Superior temporal gyrus (tissue), 1 donor: ENCODE results near the gene AMIGO3.
A peak's percentile ranks its signal among the peaks of the same experiment; 100 is the strongest.
"Not testable (repeated sequence)": the region's sequence is repeated elsewhere in the genome, so short reads cannot be mapped to it uniquely, and the experiment has no call there.

Experiments
- DNase-seq: peaks from one replicate; pipeline ENCODE4 v3.0.0-alpha.2; 2016; ENCODE audit errors: extremely low spot score

Gene AMIGO3

DNA sequence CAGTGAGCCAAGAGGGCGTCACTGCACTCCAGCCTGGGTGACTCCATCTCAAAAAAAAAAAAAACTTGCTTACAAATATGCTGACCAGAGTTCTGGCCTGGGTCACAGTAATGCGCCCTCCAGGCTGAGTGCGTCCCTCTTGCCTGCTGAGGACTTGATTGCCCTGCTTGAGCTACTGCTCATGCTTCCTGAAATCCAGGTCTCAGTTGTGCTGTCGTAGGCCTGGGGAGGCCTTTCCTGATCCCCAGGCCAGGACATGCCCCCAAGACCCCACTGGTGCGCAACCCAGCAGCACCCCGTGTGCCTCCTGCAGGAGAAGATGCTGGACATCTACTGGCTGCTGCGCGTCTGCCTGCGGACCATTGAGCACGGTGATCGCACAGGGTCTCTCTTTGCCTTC is 7.3 kb downstream of the AMIGO3 start:
- DNase-seq, result no peak

DNA sequence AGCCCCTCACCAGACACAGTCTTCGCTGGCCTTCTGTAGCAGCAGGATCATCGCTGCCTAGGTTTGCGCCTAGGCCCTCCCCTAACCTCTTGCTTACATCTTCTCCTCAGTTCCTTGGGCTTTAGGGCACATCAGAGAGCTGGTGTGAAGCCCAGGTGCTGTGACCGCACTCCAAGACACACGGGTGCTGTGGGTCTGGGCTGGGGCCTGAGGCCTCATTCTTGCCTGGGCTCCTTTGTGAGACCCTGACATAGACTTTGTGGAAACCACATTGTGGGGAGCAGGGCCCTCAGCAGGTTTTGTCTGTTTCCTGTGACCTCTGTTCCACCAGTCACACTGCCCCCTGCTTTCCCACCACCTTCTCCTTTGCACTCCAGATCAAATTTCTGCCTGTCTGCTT is 8.0 kb downstream of the AMIGO3 start:
- no peak for DNase-seq

DNA sequence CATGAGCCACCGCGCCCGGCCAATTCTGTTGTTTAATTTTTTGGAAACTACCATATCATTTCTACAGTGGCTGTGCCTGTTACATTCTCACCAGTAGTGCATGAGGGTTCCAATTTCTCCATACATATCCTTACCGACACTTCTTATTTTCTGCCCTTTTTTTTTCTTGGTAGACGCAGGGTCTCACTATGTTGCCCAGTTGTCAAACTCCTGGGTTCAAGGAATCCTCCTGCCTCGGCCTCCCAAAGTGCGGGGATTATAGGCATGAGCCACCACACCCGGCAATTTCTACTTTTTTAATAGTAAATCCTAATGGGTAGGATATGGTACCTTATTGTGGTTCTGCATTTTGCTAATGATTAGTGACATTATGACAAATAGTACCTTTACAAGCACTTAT is 9.6 kb downstream of the AMIGO3 start:
- DNase-seq, result no peak

DNA sequence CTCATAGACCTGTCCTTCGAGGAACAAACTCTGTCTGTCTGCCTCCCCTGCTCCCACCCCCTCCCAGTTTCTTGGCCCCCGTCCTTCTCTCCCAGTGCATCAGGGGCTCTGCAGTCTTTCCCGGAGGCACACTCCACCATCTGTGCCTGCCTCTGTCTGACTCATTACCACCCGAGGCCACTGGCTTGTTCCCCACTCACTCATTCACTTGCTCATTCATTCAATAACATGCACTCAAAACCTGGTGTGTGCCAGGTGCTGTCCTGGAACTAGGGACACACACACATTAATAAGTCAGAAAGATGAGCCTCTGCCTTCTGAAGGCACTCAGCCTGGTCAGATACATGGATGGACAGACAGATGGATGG is 12.4 kb downstream of the AMIGO3 start:
- DNase-seq, result no peak

DNA sequence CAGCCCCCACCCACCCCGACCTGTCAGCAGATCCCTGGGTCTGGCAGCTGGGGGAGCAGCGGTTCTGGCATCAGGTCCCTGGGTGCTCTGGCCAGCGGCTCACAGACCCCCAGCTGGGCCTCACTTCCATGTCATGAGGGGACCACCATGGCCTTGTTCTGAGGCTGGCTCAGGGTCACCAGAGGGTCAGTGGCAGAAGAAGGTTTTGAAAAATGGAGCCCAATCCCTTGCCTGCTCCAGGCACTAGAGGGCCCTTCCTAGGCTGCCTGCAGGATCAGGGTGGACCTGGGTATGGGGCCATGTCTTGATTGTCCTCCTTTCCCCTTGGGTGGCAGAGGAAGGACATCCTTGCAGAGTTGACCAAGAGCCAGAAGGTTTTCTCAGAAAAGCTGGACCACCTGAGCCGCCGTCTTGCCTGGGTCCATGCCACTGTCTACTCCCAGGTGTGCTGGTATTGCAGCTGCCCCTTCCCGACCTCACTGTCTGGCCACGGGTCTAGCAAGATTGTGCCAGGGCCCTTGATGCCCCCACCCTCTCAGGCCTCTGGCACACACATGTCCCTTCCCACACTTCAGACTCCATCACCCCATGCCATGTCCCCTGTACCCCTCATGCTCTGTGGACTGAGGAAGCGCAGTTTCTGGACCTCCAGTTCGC is 12.9 kb downstream of the AMIGO3 start:
- DNase-seq, result no peak

DNA sequence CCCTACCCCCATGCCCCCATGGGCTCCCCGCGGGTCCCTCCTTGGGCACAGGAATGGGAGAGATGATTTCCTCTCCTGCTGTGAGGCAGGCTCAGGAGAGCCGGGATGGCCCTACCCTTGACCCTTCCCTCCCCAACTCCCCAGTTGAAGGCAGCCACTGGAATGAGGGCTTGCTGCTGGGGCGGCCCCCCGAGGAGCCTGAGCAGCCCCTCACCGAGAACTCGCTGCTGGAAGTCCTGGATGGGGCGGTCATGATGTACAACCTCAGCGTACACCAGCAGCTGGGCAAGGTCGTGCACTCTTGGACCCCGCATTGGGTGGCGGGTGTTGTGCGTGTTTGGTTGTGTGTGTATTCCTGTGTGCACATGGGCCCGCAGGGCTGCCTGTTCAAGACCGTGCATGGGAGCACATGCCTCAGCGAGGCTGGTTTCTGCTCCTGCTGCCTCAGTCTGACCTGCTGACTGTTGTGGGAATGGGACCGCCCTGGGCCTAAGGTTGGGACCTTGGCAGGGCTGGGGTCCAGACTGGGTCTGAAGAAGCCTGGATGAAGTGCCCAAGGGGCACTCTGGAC is 14.0 kb downstream of the AMIGO3 start:
- DNase-seq, result no peak

DNA sequence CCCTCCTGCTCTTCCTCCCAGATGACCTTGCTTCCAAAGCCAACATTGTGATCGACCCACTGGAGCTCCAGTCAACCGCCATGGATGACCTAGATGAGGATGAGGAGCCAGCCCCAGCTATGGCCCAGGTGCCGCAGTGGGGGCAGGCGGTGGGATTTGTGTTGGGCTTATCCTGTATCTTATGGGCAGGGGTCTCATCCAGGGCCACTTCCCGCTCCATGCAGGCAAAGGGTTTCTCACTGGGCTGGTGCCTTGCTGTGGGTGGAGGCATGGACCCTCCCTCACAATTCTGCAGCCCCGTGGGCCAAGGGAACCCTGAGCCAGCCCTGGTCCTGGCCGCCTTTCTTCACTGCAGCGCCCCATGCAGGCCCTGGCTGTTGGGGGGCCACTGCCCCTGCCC is 14.9 kb downstream of the AMIGO3 start:
- no peak for DNase-seq

DNA sequence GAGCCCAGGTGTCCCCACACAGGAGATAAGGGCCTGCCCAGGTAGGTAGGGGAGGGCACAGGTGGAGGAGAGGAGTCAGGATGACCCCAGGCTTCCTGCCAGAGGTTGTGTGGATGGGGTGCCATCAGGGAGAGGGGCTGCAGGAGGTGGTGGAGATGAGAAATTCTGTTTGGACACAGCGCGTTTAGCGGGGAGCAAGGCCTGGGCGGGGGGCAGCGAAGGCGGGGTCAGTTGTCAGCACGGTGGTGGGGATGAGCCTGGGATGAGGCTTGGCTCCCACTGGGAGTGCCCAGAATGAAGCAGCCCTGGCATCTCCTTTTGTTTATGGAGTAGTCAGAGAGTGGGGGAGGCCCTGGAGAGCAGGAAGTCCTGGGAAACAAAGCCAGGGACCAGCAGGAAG is 15.5 kb downstream of the AMIGO3 start:
- DNase-seq, result no peak

DNA sequence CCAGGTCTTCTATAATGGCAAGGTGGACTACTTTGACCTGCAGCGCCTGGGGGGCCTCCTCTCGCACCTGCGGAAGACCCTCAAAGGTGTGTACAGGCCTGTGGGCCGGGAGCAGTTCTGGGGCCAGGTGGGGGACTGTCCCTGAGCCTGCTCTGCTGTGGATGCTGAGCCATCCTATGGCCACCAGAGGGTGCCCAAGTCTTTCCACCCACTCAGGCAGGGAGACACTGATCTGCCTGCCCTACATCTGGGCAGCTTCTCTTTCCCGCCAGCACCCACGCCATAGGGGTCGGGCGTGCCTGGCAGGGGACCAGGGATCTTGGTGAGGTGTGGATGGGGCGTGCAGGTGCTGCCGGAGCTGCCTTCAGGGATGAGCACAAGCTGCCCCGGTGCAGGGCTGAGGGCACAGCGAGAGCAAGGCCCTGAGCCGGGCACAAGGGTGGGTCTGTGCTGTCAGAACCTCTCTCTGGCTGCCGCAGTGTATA is 16.0 kb downstream of the AMIGO3 start:
- peak; percentile 70 for DNase-seq

DNA sequence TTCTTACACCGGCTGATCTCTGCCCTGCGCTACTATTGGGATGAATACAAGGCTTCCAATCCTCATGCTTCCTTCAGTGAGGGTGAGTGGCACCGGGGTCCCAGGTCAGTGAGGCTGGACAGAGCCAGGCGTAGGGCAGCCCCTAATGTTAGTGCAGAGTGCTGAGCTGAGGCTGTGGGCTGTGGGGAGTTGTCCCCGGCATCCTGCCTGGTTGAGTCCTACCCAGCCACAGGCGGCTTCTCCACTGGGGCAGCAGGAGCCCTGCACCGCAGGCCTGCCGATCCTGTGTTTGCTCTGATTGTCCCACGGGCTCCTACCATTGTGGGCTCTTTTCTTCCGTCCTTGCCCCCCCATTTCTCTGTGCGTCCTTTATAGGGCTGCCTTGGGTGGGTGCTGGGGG is 16.8 kb downstream of the AMIGO3 start:
- DNase-seq, result no peak

DNA sequence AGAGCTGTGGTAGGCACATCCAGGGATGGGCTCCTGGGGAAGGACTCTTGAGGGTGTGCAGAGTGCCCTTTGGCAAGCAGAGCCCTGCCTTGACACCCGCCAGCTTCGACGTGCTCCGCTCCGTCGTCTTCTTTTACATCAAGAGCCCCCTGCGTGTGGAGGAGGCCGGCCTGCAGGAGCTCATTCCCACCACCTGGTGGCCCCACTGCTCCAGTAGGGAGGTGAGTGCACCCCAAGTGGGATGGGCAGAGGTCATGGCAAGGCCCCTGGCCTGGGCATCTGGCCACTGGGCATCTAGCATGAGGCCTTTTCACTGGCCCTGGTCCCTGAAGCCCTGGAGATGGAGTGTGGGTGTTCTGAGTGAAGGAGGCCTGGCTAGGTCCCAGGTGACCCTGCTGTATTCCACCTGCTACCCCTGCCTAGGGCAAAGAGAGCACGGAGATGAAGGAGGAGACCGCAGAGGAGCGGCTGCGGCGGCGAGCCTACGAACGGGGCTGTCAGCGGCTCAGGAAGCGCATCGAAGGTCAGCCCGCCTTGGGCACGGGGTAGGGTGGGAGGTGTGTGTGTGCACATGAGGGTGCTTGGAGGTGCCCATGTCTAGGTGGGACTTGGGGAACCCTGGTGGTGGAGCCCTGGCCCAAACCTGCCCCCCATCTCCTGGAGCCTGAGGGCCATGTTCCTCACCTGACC is 18.0 kb downstream of the AMIGO3 start:
- no peak for DNase-seq

DNA sequence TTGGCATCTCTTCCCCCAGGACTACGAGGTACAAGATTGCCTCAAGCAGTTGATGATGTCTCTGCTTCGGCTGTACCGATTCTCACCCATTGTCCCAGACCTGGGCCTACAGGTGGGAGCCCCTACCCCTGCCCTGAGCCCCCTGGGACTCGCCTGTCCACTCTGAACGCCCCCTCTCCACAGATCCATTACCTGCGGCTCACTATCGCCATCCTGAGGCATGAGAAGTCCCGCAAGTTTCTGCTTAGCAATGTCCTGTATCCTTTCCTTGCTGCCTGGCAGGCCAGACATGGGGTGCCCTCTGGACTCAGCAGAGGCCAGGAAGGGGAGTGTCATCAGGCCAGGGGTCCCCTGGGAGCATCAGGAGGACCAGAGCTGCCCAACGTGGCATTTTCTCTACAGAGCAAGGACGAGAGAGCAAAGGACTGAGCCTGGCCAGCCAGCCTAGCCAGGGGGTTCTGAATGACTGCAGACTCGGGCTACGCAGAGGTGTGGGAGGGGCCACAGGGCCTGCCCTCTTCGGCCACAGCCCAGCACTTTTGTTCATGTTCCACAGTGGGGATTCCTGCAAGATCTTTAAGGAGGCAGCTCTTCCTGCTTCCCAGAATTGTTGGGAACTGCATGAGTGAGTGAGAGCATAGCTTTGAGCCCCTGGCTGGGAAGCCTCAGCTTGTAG is 18.9 kb downstream of the AMIGO3 start:
- no peak for DNase-seq

DNA sequence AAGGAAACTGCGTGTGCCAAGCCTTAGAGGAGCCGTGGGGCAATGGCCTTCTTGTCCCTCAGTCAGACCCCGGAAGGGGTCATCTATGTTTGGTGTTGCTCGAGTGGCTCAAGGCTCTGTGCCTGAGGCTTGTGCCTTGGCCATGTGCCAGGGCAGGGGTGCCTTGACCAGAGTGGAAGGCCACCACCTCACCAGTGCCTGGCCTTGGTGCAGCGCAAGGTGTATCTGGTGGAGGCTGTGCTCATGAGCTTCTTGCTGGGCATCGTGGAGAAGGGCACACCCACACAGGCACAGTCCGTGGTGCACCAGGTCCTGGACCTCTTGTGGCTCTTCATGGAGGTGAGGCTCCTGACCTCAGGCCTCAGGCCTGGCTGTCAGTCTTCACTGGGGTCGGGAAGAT is 19.5 kb downstream of the AMIGO3 start:
- DNase-seq, result no peak

DNA sequence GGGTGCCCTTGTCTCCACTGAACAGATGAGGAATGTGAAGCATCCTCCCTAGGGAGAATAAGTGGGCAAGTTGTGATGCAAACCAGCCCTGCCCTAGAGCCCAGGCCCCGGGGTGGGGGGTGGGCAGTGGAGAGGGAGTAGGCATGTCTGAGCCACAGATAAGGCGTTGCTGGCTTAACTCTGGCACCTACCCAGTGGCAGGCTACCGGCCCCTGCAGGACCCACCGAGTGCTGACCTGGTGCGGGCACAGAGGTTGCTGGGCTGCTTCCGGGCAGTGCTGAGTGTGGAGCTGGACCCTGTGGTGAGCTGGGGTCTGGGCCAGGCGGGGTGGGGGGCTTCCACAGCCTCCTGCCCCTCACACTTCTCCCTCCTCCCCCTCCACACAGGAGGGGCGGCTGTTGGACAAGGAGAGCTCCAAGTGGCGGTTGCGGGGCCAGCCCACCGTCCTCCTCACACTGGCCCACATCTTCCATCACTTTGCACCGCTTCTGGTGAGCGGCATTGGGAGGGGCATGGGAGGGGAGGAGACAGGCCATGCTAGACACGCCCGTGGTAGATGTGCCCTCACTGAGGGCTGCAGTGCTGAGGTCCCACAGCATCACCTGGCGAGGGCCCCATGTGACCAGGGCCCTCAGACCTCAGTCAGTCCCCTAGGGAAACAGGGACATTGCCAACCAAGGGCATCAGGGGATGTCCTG is 20.1 kb downstream of the AMIGO3 start:
- no peak for DNase-seq

DNA sequence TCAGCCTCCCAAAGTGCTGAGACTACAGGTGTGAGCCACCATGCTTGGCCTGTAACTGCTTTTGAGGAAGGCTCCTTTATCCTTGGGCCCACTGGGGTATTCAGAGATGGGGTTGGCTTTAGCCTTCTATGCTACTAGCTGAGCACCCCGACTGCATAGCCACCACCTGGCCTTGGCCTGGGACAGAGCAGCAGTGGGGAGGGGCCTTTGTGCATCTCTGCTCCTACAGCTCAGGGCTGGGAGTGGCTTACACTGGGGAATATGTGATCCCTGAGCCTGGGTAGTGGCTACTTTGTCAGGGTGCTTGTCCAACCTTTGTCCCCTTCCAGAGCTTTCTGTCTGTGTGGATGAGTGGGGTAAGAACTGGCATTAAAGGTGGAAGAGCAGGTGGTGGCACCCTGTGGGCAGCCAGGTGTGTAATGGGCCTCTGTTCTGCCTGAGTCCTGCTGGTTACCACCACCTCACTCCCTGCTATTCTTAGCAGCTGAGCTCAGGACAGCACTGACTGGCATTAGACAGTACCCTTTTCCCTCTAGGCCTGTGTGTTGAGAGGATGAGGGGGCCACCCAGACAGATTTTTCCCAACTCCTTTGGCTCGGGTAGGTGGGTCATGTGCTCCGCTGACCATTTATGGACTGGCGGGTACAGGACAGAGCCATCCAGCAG is 24.0 kb downstream of the AMIGO3 start:
- not testable (repeated sequence) for DNase-seq

DNA sequence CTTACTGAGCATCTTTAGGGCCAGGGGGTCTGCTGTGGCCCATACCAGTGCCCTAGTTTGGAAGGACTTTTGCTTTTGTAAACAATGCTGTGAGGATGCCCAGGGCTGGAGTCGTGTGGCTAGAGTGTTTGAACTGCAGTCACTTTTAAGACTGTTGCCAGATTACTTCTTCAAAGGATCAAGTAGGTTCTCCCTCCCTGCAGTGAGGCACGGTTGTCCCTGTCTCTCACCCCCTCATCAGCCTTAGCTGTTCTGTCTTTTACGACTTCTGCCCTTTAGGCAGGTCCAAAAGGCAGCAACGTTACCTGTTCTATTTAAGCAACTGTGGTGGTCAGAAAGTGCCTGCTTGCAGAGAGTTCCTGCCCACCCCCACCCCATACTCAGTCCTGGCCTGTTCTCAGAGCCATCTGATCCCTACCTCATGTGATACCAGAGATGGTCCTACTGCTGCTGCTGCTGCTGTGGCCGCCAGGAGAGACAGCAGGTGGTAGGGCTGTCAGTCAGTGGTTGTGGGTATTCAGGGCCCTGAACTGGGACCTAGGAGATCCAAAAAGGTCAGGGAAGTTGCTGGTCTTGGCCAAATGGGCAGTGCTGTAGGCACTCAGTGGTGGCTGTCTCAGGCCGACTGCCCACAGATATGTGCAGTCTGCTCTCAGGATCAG is 24.9 kb downstream of the AMIGO3 start:
- DNase-seq, result not testable (repeated sequence)

DNA sequence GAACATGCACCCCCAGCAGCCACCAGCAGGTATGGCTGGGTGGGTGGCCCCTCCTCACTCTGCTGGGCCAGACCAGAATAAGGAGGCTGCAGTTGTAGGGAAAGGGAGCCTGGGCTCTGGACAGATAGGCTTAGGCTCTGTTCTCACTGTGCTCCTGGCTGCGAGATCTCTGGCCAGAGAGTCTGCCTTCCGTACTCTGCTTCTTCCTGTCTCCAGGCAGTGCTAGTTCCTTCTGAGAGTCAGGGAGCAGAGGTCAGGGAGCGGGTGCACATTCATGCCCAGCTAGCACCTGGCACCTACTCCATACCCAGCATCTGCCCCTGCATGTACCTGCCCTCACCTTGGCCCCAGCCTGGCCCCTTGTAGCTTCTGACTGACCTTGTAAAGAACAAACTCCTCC is 28.0 kb downstream of the AMIGO3 start:
- DNase-seq, result not testable (repeated sequence)

DNA sequence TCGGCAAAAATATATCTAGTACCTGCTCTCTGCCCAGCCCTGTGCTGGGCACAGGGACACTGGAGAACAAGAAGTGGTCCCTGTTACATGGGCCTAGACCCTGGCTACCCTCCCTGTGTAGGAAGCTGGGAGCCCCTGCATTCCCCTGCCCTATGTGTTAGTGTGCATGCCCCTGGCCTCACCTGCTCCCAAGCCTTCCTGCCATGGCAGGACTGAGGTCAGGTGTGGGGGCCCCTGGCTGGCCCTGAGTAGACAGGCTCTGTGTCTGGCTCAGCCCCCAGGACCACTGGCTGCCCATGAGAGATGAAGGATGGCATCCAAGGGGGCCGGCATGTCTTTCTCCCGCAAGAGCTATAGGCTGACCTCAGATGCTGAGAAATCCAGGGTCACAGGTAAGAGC is 28.6 kb downstream of the AMIGO3 start:
- not testable (repeated sequence) for DNase-seq

DNA sequence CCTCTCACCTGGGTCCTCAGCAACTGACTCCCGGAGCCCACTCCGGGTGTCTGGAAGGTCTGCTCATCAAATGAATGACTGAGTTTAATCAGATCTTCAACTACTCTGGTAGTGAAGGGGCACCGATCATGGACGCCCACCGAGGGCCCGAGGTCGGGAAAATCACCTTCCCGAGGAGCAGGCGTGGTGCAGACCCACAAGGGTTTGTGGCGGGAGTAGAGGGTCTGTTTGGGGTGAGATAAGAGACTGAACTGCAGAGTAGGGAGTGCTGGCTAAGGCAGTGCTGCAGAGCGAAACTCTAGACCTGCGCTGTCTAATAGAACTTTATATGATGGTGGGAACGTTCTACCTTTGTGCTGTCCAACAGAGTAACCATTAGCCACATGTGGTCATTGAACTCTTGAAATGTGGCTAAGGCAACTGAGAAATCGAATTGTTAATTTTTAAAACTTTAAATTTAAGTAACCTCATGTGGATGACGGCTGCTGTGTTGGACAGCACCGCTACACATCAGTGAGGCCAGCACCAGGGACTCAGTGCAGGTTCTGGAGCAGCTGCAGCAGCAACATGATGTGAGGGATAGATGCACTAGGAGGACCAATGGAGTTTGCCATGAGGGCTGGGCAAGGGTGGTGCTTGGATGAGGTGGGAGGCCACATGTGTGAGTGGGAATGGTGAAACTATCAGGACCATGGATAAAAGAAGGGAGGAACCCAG is 29.4 kb downstream of the AMIGO3 start:
- not testable (repeated sequence) for DNase-seq
